ENCODE data around the gene RALBP1.

- TF ChIP-seq CTCF (optimal IDR thresholded peaks at IDR 0.05 in 1 of 3, IDR thresholded peaks at IDR 0.05 in 1 of 3, conservative IDR thresholded peaks at IDR 0.05 in 1 of 3; ENCODE audit: extremely low read depth in 1 of 3, insufficient read depth in 2 of 3, low read length in 3 of 3) = peak in 1 of 3 experiments; percentile 7
- no peak for TF ChIP-seq EZH2 (IDR thresholded peaks at IDR 0.05; ENCODE audit: low read length)
These were observed 968 bp upstream of the RALBP1 start for GRCh38 chr18:9474108-9474982.
